Erythroblast (primary cell): ENCODE measurements around the gene MNX1.

Experiments
- GATA1 ChIP-seq: IDR thresholded peaks from 2 replicates; pipeline ENCODE4 v1.6.1; 2011; ENCODE audit warnings: low read depth, mild to moderate bottlenecking, control low read depth, low read length, moderate library complexity
- POLR2A ChIP-seq: IDR thresholded peaks from 2 replicates; pipeline ENCODE4 v1.6.1; 2011; ENCODE audit warnings: mild to moderate bottlenecking, low read length

GRCh38 chr7:157033483-157034473 is 23.3 kb upstream of the MNX1 start:
- TF ChIP-seq POLR2A (no peak), GATA1 (no peak)
